Measurements from ENCODE around the gene FUZ. TPM values are rescaled to one million over a fixed set of nuclear protein-coding genes. Genes with fewer than 3 reads are reported as not detected.

Gene FUZ
- total and polyA plus RNA-seq, 2 of the 8 experiments (the other 6 are each of a cell fraction or from before 2014, with no cell fraction given): 28.4 to 33.9 TPM

- no peak for TF ChIP-seq SAP30 (IDR thresholded peaks at IDR 0.05; ENCODE audit: insufficient read depth, insufficient replicate concordance, low read length)
- TF ChIP-seq GABPA (IDR thresholded peaks at IDR 0.05; ENCODE audit: borderline replicate concordance, insufficient read depth, low read length): no peak
- TF ChIP-seq BACH1 (IDR thresholded peaks at IDR 0.05; ENCODE audit: low read length): no peak
- no peak for TF ChIP-seq TEAD4 (IDR thresholded peaks at IDR 0.05; ENCODE audit: low read depth, low read length)
- TF ChIP-seq EP300 (IDR thresholded peaks at IDR 0.05; ENCODE audit: borderline replicate concordance in 1 of 2, low read depth in 2 of 2, low read length in 2 of 2): no peak
- TF ChIP-seq JUND (IDR thresholded peaks at IDR 0.05; ENCODE audit: low read length): no peak
- no peak for TF ChIP-seq RAD21 (IDR thresholded peaks at IDR 0.05 in 1 of 2, conservative IDR thresholded peaks at IDR 0.05 in 1 of 2; ENCODE audit: low read depth in 2 of 2, low read length in 2 of 2)
- no peak for TF ChIP-seq CBX5 (IDR thresholded peaks at IDR 0.05; ENCODE audit: low read depth, low read length)
- no peak for TF ChIP-seq EGR1 (IDR thresholded peaks at IDR 0.05; ENCODE audit: borderline replicate concordance, low read depth, low read length)
- no peak for TF ChIP-seq YY1 (IDR thresholded peaks at IDR 0.05; ENCODE audit: low read depth, low read length)
These were observed 17.7 kb upstream of the FUZ start (continued) for GRCh38 chr19:49830766-49831165.

All from H1 (cell line).